Measurements from ENCODE around the gene ZNF112.
"Not testable (repeated sequence)": the region's sequence is repeated elsewhere in the genome, so short reads cannot be mapped to it uniquely, and the experiment has no call there.

ZNF112 gene

DNA sequence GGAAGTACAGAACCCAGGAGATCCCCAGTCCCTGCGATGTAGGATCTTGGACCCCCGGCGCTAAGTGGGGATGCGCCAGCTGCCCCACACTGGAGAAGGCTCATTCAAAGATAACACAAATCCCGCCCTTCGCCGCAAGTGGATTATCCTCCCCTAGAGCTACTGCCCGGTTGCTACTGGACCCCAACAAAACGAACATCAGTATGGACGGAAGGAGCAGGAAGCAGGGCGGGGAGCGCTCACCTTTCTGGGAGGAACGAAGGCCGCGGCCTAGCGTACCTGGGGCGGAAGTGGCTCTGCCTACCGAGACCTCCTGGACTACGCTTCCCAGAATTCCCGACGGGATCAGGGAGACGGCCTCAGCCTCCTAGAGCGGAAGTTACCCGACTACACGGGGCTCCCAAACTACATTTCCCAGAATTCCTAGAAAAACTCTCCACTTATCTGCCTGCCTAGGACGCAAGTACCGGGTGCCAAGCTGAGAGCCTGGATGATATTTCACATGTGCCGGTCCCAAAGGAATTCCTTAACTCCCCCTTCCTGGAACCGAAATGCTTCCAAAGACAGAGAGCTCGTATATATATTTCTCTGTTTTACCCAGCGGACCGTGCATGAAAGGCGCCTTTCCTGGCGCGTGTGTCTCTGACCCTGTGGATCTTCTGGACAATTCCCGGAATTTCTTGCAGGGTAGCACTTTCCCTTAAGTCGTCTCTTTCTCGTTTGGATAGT is at the start of gene ZNF112:
ZNF112 (minus strand) TSS at position 298 of the 729 bp plus-strand sequence. CDS start 16,141 bp downstream, outside the sequence.
- no peaks in the 10 kb centered on the region for H3K79me2 ChIP-seq (ENCODE audit: insufficient read depth, low read length)
- no peak within 1 kb of the TSS for H3K9ac ChIP-seq (ENCODE audit: low read depth, low read length, poor library complexity, severe bottlenecking)
- TF ChIP-seq, protein P1, sequence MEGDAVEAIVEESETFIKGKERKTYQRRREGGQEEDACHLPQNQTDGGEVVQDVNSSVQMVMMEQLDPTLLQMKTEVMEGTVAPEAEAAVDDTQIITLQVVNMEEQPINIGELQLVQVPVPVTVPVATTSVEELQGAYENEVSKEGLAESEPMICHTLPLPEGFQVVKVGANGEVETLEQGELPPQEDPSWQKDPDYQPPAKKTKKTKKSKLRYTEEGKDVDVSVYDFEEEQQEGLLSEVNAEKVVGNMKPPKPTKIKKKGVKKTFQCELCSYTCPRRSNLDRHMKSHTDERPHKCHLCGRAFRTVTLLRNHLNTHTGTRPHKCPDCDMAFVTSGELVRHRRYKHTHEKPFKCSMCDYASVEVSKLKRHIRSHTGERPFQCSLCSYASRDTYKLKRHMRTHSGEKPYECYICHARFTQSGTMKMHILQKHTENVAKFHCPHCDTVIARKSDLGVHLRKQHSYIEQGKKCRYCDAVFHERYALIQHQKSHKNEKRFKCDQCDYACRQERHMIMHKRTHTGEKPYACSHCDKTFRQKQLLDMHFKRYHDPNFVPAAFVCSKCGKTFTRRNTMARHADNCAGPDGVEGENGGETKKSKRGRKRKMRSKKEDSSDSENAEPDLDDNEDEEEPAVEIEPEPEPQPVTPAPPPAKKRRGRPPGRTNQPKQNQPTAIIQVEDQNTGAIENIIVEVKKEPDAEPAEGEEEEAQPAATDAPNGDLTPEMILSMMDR (conservative IDR thresholded peaks at IDR 0.05; ENCODE audit: low read length), result no peak
- TF ChIP-seq EZH2phosphoT487 (IDR thresholded peaks at IDR 0.05; ENCODE audit: borderline replicate concordance), result no peak
- H3K4me2 ChIP-seq (ENCODE audit: low read depth, low read length, poor library complexity, severe bottlenecking), result no peak within 1 kb of the TSS
- no peaks in the 10 kb centered on the region for H3K4me1 ChIP-seq (ENCODE audit: insufficient read depth, low read length, poor library complexity, severe bottlenecking)
- no peaks in the 10 kb centered on the region for H3K9me2 ChIP-seq (replicated peaks; ENCODE audit: low read depth, low read length)
- no peak within 1 kb of the TSS for H2AFZ ChIP-seq (ENCODE audit: low read length)
- no peaks in the 10 kb centered on the region for H3K36me3 ChIP-seq (ENCODE audit: insufficient read depth, low read length)
- H3K9me3 ChIP-seq (ENCODE audit: insufficient read depth, low read depth, low read length), result no peaks in the 10 kb centered on the region
- no peaks in the 10 kb centered on the region for H3F3A ChIP-seq (ENCODE audit: low read depth)
- H3K27me3 ChIP-seq (ENCODE audit: insufficient read depth, low read length, poor library complexity, severe bottlenecking), result no peaks in the 10 kb centered on the region
- no peak within 1 kb of the TSS for H3K4me3 ChIP-seq (ENCODE audit: low read length, poor library complexity, severe bottlenecking)
- H4K20me1 ChIP-seq (ENCODE audit: insufficient read depth, low read length, poor library complexity, severe bottlenecking), result no peaks in the 10 kb centered on the region

DNA sequence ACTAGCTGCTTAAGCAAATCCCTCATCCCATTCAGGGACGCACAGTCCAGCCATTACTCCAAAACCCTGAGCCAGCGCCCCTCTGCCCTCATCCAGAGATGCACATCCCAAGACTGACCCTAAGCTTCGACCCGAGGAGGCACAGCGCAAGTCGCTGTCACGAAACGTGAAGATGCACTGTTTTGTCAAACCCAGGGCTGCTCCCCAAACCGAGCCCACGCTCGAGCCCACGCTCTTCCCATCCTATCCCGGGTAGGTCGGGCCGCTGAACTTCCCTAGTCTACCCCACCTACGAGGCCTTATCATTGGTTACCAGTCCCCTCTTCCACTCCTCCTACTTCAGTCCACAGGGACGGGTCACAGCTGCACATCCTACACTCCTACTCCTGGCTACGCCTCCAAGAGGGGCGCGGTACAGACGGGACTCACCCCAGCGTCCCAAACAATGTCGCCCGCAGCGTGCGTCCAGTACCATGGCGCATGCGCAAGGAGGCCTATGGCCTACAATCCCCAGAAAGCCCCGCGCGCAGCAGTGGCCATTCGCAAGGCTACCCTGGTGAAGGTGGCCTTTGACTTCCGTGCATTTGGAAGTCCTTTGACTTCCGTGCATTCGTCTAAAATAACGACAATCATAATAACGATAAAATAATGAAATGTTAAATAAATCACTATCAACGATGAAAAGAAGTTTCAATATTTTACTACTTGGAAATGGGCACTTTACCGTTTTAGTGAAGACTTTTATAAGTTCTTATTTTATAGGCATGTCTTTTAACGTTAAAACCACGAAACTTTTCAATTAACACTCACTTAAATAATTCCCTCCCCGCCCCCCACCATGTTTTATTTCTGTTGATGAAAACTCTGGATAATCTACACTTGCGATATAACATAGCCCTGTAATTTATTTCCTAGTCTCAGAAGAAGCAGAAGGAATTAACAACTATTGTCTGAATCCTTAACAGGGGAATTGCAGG is 44.9 kb upstream of the ZNF112 start, which contains the start of gene ZNF285:
ZNF285 (minus strand) TSS at position 470 of the 977 bp plus-strand sequence. CDS start 4,395 bp downstream, outside the sequence.
- Histone ChIP-seq H3K4me2 (ENCODE audit: low read depth, low read length, poor library complexity, severe bottlenecking) (no peak within 1 kb of the TSS), H3K4me3 (ENCODE audit: low read length, poor library complexity, severe bottlenecking) (no peak within 1 kb of the TSS), H3K36me3 (ENCODE audit: insufficient read depth, low read length) (no peaks in the 10 kb centered on the region), H3K4me1 (ENCODE audit: insufficient read depth, low read length, poor library complexity, severe bottlenecking) (no peaks in the 10 kb centered on the region), H3K79me2 (ENCODE audit: insufficient read depth, low read length) (no peaks in the 10 kb centered on the region), H3K9ac (ENCODE audit: low read depth, low read length, poor library complexity, severe bottlenecking) (no peak within 1 kb of the TSS), H3F3A (ENCODE audit: low read depth) (no peaks in the 10 kb centered on the region), H4K20me1 (ENCODE audit: insufficient read depth, low read length, poor library complexity, severe bottlenecking) (no peaks in the 10 kb centered on the region), H3K27me3 (ENCODE audit: insufficient read depth, low read length, poor library complexity, severe bottlenecking) (no peaks in the 10 kb centered on the region), H3K9me2 (replicated peaks; ENCODE audit: low read depth, low read length) (no peaks in the 10 kb centered on the region), H3K9me3 (ENCODE audit: insufficient read depth, low read depth, low read length) (no peaks in the 10 kb centered on the region), H2AFZ (ENCODE audit: low read length) (no peak within 1 kb of the TSS)
- TF ChIP-seq, protein P1 (conservative IDR thresholded peaks at IDR 0.05; ENCODE audit: low read length), result no peak
- no peak for TF ChIP-seq EZH2phosphoT487 (IDR thresholded peaks at IDR 0.05; ENCODE audit: borderline replicate concordance)

DNA sequence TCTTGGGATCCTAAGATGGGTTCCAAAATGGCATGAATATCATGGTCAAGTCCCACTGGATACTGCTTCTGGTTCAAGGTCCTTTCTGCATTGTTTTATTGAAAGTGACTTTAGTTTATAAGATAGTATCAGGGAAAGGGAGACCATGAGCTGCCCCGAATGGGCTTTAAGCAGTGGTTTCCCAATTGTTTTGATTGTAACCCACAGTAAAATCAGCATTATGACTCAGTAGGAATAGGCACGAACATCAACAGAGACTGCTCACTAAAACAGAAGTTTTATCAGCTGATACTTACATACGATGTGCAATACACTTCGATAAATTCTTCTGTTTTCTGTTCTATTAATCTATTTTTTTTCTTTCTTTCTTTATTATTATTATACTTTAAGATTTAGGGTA is 32.8 kb upstream of the ZNF112 start:
- H3K9ac ChIP-seq (ENCODE audit: low read depth, low read length, poor library complexity, severe bottlenecking); H3K4me1 ChIP-seq (ENCODE audit: insufficient read depth, low read length, poor library complexity, severe bottlenecking); H3K79me2 ChIP-seq (ENCODE audit: insufficient read depth, low read length); H3K4me2 ChIP-seq (ENCODE audit: low read depth, low read length, poor library complexity, severe bottlenecking); H3K9me2 ChIP-seq (replicated peaks; ENCODE audit: low read depth, low read length); H3K4me3 ChIP-seq (ENCODE audit: low read length, poor library complexity, severe bottlenecking); H3K27me3 ChIP-seq (ENCODE audit: insufficient read depth, low read length, poor library complexity, severe bottlenecking); H3K9me3 ChIP-seq (ENCODE audit: insufficient read depth, low read depth, low read length); H3K36me3 ChIP-seq (ENCODE audit: insufficient read depth, low read length); H2AFZ ChIP-seq (ENCODE audit: low read length); H4K20me1 ChIP-seq (ENCODE audit: insufficient read depth, low read length, poor library complexity, severe bottlenecking); H3F3A ChIP-seq (ENCODE audit: low read depth): not testable (repeated sequence)

All from Loucy (cell line).